Thyroid gland (tissue), 4 donors: ENCODE data around the gene HCN3.
"Not testable (repeated sequence)": the region's sequence is repeated elsewhere in the genome, so short reads cannot be mapped to it uniquely, and the experiment has no call there.

Experiments used
- POLR2A ChIP-seq, 2 donors: fragments of 450-650 bp; IDR thresholded peaks; one replicate each; pipeline ENCODE4 v1.6.1; 2017; ENCODE audit warnings: antibody characterized with exemption in 2 of 2, mild to moderate bottlenecking in 2 of 2, moderate library complexity in 1 of 2
- TF ChIP-seq, protein P1 (sequence below), 6 experiments: fragments of 200-600 bp in 3 of 6; fragments of 450-650 bp in 3 of 6; sonication (generic) in 3 of 6; IDR thresholded peaks; one replicate each; pipeline ENCODE4 v1.5.1; 2016 to 2019; ENCODE audit warnings: antibody characterized with exemption in 6 of 6, mild to moderate bottlenecking in 2 of 6, inconsistent platforms in 1 of 6, moderate library complexity in 1 of 6

DNA sequence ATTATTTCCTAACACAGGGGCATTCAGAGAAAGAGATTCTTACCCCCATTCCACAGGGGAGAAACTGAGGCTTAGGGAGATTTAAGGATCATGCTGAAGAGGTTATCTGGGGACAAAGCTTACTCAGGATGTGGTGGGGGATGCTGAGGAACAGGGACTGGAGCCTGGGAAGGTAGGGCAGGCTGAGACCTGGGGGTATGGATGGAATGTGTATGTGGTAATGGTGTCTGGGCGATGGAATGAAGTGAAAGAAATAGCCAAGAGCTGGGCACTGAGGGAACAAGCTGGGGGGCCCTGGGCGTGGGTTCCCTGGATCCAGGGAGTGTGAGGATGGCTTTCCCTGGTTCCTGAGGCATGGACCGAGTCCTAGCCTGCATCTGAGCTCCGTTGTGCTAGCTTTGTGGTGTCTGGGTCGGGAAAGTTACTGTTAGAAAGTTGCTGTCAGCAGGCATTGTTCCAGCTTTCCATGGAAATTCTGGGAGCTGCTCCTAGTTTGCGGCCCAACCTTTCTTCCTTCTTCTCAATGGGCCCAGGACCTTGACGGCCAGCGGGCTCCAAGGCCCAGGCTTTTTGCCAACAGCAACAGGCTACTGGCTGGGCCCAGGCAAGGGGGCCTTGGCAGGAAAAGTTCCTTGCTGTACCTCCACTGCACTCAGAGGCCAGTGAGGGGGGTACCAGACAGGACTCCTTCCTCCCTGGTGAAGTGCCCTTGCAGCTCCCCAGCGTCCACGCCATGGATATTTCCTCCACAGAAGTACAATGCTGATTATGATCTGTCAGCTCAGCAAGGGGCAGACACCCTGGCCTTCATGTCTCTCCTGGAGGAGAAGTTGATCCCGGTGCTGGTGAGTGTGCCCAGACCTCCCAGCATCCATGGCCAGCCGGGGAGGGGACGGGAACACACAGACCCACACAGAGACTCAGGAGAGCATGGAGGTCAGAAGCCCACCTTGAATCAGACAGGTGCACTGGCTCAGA is 45.0 kb upstream of the HCN3 start:
- TF ChIP-seq, protein P1, sequence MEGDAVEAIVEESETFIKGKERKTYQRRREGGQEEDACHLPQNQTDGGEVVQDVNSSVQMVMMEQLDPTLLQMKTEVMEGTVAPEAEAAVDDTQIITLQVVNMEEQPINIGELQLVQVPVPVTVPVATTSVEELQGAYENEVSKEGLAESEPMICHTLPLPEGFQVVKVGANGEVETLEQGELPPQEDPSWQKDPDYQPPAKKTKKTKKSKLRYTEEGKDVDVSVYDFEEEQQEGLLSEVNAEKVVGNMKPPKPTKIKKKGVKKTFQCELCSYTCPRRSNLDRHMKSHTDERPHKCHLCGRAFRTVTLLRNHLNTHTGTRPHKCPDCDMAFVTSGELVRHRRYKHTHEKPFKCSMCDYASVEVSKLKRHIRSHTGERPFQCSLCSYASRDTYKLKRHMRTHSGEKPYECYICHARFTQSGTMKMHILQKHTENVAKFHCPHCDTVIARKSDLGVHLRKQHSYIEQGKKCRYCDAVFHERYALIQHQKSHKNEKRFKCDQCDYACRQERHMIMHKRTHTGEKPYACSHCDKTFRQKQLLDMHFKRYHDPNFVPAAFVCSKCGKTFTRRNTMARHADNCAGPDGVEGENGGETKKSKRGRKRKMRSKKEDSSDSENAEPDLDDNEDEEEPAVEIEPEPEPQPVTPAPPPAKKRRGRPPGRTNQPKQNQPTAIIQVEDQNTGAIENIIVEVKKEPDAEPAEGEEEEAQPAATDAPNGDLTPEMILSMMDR (IDR thresholded peaks at IDR 0.05) = not testable (repeated sequence)
- not testable (repeated sequence) for TF ChIP-seq POLR2A (IDR thresholded peaks at IDR 0.05)
